Stimulated activated CD4-positive, alpha-beta T cell treated with anti-CD3 and anti-CD28 coated beads, Interleukin-1b, Interleukin-23, amount 100 ng/mL, for 4 hours (primary cell): Measurements from ENCODE around the gene PRICKLE2.

ENCODE experiments used
- DNase-seq, 2 donors: peaks; one replicate each; pipeline ENCODE4 v3.0.0-alpha.2; 2020; ENCODE audit warnings: low read depth in 2 of 2

Gene PRICKLE2

DNA sequence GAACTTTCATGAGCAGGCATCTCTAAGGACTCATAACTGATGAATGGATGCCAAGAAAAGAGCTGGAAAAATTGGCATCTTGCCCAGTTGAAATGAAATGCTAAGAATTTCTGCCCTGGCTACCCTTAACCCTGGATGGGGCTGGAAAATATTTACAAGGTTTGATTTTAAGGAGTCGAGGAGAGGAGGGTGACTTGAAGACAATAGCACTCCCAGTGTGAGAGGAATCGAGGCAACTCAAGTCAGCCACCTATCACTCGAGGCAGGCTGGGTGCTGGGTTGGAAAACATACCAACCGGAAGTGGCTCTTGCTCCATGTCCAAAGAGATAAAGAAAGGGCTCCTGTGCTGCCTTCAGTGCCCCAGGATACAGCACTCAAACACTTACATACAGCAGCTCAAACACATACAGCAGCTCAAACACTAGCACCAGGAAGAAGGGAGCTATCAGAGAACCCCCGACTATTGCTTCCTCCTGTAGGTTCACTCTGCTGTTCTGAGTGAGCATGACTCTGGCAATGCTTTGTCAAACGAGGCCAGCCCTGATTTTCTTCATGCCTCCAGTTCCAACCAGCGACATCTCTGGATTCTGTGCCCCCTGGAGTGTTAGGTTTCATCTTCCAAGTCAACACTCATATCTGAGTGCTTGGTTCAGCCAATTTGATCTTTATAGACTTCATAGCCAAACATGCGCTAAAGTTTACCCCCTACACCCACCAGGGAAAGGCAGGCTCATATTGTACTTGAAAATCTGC lies 4.9 kb downstream of the PRICKLE2 start:
- DNase-seq: no peak

DNA sequence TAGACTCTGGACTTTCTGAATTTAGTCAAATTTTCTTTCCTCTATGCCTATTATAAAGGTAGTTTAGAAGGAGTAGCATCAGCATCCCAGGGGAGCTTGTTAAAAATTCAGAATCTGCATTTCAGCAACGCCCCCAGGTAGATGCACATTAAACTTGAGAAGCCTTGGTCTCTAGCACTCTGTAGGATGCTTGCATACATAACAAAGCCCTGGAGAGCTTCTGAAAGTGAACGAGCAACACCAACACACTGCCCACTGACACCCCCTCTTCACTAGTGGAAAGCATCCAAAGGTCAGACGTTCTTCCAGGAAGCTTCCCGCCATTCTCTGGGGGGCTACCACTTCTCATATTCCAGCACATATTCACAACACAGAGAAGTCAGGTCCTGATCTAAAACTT lies 6.5 kb downstream of the PRICKLE2 start:
- DNase-seq: no peak

DNA sequence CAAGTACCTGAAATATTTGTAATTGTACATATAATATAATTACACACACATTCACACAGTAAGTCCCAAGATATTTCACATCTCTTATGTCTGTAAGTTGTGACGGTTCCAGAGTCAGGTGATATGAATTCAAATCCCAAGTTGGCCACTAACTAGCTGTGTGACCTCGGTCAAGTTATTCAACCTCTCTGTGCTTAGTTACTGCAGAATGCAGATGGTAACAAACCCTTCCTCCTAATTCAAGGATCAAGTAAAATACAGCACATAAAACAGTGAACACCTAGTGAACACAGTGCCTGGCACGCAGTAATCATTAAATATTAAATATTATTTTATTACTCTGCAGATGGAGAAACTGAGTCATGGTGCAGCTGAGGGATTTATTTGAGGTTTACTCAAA lies 6.9 kb downstream of the PRICKLE2 start:
- no peak for DNase-seq

DNA sequence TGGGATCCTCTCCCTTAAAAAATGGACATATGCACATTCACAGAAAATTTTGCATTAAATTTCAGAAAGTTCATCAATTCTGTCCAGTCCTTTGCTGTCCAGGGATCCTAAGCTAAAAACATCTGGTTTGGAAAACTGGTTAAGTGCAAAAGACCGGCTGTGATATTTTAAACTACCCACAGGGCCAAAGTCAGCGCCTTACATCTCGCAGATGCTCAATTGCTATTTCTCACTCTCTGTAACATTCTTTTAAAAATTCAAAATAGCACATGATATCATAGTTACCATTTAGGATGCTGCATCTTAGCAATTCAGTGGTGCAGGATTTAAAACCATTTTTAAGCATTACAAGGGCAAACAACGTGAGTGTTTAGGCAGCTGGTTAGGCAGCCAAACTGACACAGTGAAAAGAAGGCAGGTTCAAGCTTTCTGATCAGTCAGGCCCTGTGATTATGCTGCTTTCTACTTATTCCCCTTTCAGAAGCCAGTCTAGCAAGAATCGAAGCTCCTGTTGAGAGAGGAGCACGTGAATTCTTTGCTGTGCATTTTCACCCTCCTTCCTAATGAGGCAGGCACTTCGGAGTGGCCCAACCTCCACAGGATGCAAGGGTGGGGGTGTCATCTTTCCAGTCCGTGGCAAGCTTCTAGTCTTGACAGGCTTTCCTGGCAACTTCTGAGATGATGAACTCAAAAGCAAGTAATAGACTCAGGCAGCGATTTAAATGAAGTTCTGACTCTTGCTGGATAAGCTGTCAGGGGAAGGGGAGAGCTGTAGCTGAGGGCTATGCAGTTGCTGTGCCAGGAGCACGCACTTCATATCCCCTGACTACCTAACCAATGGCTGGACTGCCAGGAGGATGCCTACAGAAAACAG lies 8.8 kb downstream of the PRICKLE2 start:
- no peak for DNase-seq

DNA sequence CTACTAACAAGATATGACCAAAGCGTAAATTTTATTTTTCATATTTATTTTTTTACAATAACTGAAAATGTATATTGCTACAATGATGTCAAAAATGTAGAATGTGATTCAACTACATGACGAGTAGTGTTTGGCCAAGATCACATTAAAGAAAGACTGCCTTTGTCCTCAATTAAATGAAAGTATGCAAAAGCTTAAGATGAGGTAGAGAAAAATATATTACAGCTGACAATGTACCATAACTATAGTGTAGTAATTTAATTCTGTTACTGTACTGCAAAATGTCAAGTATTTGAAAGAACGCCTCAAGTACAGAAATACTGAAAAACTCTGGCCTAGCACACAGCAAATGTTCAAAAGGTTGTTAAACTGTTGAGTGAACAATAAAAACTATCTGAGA lies 9.7 kb downstream of the PRICKLE2 start:
- DNase-seq: no peak

DNA sequence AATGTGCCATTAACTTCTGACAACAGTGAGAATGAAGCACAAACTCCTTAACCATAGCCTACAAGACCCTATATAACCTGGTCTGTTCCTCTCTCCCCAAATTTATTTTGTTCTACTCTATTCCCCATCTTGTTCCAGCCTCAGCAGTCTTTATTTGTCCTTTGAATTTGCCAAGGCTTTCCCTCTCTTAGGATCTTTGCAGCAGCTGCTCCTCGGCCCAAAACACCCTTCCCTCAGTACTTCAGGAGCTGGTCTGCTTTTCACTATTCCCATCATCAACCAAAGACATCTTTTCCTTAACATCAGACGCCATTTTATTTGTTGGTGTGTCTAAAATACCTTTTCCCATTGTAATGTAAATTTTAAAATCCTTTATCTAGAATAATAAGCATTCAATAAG lies 10.2 kb downstream of the PRICKLE2 start:
- DNase-seq: no peak

DNA sequence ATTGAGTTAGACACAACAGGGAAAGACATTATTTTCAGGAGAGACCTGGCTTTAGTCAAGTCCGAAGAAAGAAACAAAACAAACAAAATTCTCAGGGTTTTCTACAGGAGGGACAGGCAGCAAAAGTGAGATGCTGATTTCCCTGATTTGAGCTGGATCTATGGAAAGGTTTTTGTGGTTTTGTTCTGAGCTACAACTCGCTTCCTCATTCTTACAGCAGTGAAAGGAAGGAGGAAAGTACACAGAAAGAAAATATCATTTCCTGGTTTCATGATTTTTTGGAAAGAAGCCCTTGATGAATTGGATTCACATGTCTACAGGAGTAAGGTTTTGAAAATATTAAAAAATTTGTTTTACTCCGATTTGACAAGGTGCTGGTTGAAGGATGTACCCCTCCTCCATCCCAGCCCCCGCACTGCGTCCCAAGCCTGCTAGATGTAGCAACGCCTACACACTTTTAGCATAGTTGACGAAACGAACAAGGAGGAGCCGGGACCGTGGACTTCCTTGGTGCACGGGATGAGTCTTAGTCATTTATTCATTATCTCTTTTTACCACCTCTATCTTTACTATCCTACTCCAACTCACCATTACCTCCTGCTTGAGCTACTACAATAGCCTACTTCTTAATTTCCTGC lies 10.8 kb downstream of the PRICKLE2 start:
- no peak for DNase-seq

DNA sequence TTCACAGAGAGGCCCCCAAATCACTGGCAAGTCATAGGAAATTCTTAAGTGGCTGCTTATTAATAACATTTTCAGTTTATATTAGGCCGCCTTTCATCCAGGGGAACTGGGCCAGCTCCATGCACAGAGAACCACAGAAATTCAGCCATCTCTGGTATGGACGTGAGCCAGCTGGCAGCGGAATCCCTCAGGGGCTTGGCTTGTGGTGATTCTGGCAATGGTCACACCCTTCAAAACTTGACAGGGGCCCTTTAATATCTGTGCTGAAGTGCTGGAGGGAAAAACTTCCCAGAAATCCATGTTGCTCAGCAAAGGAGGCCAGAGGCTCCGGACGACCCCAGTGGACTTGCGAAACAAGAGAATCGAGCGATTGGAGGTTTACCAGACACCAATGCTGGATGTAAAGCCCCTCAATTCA lies 11.3 kb downstream of the PRICKLE2 start:
- no peak for DNase-seq

DNA sequence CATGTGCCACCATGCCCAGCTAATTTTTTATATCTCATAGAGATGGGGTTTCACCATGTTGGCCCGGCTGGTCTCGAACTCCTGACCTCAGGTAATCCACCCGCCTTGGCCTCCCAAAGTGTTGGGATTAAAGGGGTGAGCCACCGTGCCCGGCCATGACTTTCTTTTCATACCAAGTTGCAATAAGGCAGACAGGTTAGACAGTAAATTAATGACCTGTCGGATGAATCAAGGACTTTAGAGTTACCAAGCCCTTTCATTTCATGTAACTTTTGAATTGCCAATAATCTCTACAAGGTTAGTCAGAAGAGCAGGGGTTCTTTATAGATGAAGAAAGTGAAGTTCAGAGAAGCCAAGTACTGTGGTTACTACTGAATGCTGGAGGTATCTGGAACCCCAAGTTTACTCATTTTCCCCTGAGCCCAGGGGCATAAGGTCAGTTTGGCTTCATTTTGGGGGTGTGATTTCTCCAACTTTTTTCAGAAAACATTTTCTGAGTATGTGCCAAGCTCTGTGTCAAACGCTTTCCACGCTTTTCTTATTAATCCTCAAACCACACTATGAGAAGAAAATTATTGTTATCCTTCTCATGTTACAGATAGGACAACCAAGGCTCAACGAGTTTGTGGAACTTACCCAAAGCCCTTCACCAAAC lies 11.9 kb downstream of the PRICKLE2 start:
- no peak for DNase-seq

DNA sequence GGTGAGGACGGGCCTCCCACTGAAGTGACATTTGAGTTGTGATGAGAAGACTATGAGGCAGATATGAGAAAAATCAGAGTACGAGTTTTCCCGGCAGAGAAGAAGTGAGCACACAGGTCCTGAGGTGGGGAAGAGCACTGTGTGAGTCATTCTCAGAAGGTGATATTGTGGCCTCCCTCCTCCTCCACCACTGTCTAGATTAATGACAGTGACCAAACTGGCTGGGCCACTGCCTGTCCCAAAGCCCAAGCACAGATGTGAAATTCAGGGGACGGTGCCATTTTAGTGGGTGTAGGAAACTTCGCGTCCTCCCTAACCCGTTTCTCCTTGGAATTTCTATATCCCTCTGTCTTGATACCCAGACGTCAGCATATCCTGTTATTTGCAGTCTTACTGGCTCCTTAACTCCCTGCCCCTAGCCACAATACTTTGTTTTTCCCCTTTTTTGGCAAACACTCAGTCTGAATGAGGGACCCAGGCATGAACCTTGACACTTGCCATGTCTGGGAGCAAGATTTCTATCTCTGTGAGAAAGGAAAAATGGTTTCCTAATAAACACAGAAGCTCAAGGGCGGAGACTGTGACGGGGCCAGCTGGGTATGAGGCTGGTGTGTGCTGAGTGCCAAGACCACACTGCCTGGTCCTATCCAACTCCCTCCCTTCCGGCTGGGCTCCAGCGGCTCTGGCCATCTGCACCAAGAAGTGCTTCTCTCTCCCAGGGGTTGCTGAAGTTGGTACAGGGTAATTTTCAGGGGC lies 15.2 kb downstream of the PRICKLE2 start:
- DNase-seq: no peak

DNA sequence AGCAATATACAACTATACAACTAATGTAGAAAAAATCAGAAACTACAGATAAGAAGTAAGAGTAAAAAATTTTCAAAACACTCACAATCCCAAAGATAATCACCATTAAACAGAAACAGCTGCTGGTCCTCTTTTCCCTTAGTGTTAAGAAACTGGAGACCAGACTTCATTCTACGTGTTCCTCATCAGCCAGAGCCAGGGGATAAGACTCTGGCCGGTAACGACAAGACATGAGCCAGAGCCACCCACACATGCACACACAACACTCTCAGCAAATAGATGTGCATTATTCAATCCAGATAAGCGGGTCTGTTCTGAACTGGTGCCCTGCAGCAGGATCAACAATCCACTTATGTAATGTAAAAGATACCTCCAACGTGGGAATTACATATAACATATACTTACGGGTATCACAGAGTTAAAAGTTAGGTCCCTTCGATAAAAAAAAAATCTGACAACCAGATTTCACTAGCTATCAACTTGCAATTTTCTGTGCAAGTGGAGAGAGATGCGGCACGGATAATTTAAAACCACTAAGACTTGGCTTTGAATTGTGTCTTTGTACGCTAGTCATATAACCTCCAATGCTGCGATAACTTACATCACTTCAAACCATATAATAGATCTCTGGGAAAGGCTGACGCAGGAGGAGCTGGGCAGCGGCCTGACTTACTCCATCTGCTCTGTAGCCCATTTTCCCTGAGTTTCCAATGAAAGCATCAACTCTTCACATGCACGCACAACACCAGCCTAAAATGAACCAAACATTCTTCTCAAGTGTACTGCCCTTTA lies 17.8 kb downstream of the PRICKLE2 start:
- no peak for DNase-seq

DNA sequence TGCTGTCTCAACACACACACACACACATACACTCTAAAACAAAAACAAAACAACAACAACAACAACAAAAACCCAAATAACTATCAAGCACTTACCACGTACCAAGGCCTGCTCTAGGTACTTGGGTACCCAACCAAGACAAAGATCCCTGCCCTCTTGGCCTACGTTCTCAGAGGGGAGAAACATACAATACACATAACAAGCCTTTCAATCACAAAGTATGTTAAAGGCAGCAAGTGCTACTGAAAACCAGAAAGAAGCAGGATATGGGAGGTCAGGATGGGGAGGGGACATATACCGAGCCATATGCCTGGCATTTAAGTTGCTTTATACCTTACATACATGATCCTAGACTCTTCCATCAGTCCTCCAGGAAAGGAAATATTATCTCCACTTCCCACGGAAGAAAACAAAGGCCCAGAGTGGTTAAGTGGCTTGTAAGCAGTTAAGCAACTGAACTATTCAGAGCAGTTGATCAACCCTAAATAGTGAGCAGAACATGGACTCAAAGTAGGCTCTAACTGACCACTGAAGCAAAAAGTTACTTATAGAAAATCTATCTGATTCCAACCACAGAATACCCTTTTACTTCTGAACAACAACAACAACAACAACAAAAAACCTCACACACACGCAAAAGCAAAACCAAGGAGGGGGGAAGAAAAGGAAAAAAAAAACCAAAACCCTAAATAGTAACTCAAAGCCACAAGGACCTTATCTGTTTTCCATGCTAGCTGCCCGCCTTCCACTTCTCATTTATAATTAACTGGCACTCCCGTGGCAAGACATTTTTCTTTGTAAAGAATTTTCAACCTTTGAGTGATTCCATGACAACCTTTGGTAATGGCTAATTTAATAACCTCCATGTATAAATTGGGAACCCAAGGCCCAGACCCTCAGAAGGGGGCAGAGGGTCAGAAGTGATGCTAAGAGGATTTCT lies 21.0 kb downstream of the PRICKLE2 start:
- no peak for DNase-seq

DNA sequence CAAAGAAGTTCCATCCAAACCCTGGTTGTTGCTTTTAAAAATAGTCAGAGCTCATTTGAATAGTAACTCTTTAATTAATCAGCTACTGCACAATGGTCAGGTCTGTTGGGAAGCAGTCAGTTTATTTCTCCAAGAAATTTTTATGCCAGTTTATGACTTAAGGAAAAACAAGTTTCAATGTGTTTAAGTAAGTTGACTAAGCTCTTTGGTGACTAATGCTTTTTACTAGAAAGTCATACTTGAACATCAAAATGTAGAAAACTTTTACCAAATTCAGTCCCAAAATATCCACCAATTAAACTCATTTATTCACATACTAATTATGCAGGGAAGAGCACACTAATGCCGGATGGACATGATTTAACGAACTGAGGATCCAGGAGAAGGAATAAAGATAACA lies 22.1 kb downstream of the PRICKLE2 start:
- no peak for DNase-seq

DNA sequence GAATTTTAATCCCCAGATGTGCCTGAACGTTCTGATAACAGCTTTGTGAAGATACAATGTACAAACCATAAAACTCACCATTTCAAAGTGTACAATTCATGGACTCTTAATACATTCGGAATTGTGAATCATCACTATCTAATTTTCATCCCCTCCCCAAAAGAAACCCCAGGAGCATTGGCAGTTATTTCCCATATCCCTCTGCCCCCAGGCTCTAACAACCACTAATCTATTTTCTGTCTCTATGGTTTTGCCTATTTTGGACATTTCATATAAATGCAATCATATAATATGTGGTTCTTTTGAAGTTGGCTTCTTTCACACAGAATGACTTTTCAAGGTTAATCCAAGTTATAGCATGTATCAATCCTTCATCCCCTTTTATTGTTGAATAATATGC lies 25.3 kb downstream of the PRICKLE2 start:
- DNase-seq: no peak

DNA sequence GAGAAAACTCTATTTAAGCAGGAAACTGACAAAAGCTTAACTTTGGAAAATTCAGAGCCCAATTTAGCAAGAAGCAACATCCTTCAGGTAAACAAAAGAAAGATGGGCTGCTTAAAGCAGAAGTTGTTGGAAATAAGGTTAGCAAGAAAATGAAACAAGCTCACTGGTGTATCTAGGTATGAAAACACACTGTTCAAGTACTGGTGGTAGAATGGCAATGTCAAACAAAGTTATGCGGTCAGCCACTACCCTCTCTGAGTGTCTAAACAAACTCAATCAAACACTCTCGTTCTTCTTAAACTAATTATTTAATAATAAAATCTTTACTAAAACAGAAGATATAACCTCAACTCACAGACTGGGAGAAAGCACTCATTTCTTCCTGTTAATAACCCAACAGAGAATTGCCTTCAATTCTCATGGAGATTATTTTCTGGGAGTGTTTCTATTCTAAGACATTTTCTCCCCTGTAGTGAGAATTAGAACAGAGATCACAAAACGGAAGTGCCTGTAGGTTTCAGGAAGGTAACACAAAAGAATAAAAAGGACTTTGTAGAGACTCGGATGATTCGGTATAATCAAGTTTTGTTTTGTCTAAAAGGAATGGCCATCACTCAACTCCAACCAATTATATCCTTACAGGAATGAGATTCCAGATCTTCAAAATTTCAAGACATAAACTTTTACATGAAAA lies 28.9 kb downstream of the PRICKLE2 start:
- no peak for DNase-seq

DNA sequence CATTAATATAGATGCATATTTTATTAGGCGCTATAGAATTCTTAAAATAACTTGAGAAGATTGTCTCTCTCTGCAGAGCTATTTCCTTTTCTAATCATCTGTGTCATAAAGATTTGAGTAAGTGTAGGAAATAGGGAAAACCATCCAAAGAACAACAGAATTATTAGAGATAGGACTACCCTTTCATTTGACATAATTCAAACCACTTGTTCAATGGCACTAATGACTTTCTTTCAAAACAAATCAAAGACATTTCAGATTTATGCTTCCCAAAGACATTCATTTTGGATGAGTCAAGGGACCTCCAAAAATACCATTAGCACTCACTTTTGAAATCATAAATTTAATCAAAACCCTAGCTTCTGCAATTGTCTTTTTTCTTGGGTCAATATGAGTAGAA lies 29.5 kb downstream of the PRICKLE2 start:
- DNase-seq: no peak

DNA sequence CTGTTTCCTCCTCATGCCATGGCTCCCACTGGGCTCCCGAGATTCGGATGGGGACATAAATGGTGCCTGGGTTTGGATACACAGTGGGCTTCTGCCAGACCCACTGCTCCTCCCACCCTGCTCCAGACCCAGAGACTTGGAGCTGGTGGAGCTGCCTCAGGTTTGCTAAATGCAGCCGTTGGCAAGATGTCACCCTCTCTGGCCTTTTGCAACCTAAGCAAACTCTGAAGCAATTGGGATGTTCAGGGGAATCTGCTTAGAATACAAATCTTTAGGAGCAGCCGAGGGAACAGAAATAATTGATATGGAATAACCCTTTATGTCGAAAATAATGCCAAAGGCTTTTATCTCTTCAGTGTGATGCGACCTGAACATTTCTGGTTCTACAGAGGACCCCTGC lies 33.4 kb downstream of the PRICKLE2 start:
- DNase-seq: no peak

DNA sequence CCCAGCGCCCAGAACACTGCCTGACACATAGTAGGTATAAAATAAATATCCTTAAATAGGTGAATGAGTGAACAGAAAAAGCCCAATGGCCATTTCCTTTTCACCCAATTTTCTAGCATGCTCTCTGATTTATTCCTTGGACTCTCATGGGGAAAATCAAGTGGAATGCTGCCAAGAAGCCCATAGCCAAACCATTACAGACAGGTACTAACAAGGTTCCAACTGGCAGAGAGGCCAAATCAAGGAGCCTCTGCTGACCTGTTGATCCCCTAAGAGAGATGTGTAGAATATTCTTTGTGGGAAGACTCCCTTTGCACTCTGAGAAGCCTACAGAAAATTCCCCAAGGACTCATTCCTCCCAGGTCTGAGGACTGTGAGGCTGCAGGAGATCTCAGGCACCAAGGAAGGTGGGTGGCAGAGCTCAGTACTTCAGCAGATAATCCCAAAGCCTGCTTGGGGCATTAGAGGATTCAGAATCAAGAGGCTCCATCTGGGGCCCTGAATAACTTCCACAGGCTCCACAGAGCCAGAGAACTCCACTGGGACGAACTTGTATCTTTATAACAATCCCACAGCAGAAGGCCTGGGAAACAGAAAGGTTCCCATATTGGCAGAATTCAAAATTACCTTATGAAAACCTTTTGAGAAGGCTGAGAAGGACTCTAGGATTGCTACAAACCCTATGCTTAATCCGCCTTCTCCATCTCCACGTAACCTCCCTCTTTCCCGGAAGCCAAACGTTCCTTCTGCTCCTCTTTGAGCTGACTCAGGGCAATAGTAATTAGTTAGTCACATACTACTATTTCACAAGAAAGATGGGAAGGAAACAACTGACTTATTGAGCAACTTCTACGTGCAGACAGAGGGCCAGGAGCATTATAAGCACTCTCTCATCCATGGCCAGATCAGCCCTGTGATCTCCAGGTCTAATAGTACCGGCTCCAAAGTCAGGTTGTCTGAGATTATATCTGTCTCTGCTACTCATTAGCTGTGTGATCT lies 34.5 kb downstream of the PRICKLE2 start:
- DNase-seq: no peak
